Ovary (tissue), 10 donors: Measurements from ENCODE around the gene UGT1A10. TPM values are rescaled to one million over a fixed set of nuclear protein-coding genes. Genes with fewer than 3 reads are reported as not detected.
"Not testable (repeated sequence)": the region's sequence is repeated elsewhere in the genome, so short reads cannot be mapped to it uniquely, and the experiment has no call there.

Experiments used
- DNase-seq, 5 donors: peaks; one replicate each; pipeline ENCODE4 v3.0.0-alpha.2; 2019 to 2020
- H3K27ac ChIP-seq, 2 donors: fragments of 200-600 bp; one replicate each; pipeline versions ENCODE4 v1.5.1 to v1.8.0; 2019 to 2022
- H3K27me3 ChIP-seq: fragments of 200-600 bp; one replicate; pipeline ENCODE4 v1.8.0; 2022
- H3K36me3 ChIP-seq: fragments of 200-600 bp; sonication (generic); one replicate; pipeline ENCODE4 v1.5.1; 2019
- H3K4me1 ChIP-seq: one replicate; pipeline ENCODE4 v1.8.1; 2013; ENCODE audit warnings: mild to moderate bottlenecking, moderate library complexity; ENCODE audit not compliant: insufficient read depth
- H3K4me3 ChIP-seq: fragments of 200-600 bp; sonication (generic); one replicate; pipeline ENCODE4 v1.5.1; 2017
- H3K9me3 ChIP-seq, 2 donors: fragments of 200-600 bp in 1 of 2; sonication (generic) in 1 of 2; one replicate each; pipeline versions ENCODE4 v1.5.1 to v1.8.1; 2013 to 2019; ENCODE audit warnings: mild to moderate bottlenecking in 1 of 2, moderate library complexity in 1 of 2
- EP300 ChIP-seq: sonication (generic); formaldehyde crosslinking; IDR thresholded peaks from one replicate; pipeline ENCODE4 v1.6.1; 2017; ENCODE audit warnings: antibody characterized with exemption
- POLR2A ChIP-seq: fragments of 450-650 bp; IDR thresholded peaks from one replicate; pipeline ENCODE4 v1.6.1; 2017; ENCODE audit warnings: antibody characterized with exemption, mild to moderate bottlenecking, moderate library complexity
- WGBS, 3 donors: extraction: QIAGEN DNeasy Blood & Tissue Kit in 1 of 3; methylation state at CpG; one replicate each; pipeline versions ENCODE4 v1.1.5 to v1.1.7; 2013 to 2017; 5-methylcytosine and 5-hydroxymethylcytosine counted together
- intact Hi-C, 4 donors: fragments of 100-400 bp; cut with DNase I; formaldehyde crosslinking; loops; one replicate each; pipeline versions ENCODE4 v1.11.0 to v1.15.1; 2022 to 2023
- long read RNA-seq, 3 donors: library from polyadenylated mRNA in 2 of 3; unstranded in 2 of 3; transcript quantifications; one replicate each; pipeline ENCODE4 v2.0.0 and lab custom pipeline, GENCODE V29; 2021 to 2026
- polyA plus RNA-seq, 2 donors: library from polyadenylated mRNA; stranded (reverse); fragments of 200-250 nt in 1 of 2; fragments of 350-450 nt in 1 of 2; fragmentation: Illumina TruSeq in 1 of 2; extraction: RNeasy Lipid Tissue Mini Kit (QIAGEN cat#74804) in 1 of 2; gene quantifications; one replicate each; pipeline ENCODE4 v1.2.3, GENCODE V29; 2013 to 2014
- total RNA-seq, 7 donors: library from RNA; depleted of rRNA in 2 of 7; stranded (reverse); fragments of >200 nt in 2 of 7; fragmentation: NEBNext Ultra II Directional in 3 of 7; extraction: Animal tissue kit (Norgen Biotek cat#: 25700) in 3 of 7; gene quantifications; one replicate each; pipeline versions ENCODE4 v1.1.0 to v1.2.4, GENCODE V29; 2016 to 2023
- TF ChIP-seq, protein P1 (sequence below), 3 donors: fragments of 450-650 bp in 2 of 3; fragments of 200-600 bp in 1 of 3; IDR thresholded peaks; one replicate each; pipeline versions ENCODE4 v1.5.1 to v1.8.0; 2016 to 2022; ENCODE audit warnings: antibody characterized with exemption in 3 of 3, mild to moderate bottlenecking in 1 of 3
- donor health status: DM: no; HTN: no; CAD: no; lungs with moderate emphysema.
- donor health status: DM: no; HTN: no; CAD: no.
- donor health status: Bipolar disorder and iron deficiency.
- donor health status: DM: yes; HTN: yes; CAD: no.
- donor health status: DM: no; HTN: no; CAD: no.
- donor health status: DM: yes; HTN: yes; CAD: no.

The UGT1A10 gene
- total RNA-seq, result not detected
- not detected for polyA plus RNA-seq
- long read RNA-seq, donor 1, result 0 reads
- long read RNA-seq, donor 2, result 0 reads
- long read RNA-seq, donor 3, result 0 reads

GRCh38 chr2:233636306-233636705 is at the start of gene UGT1A10:
UGT1A10 (plus strand) TSS chr2:233636448; CDS start chr2:233636523, 75 bp downstream.
- H3K4me1 ChIP-seq, H3K36me3 ChIP-seq, H3K4me3 ChIP-seq, H3K27ac ChIP-seq, H3K27me3 ChIP-seq, H3K9me3 ChIP-seq, DNase-seq, intact Hi-C loops: not testable (repeated sequence)
- WGBS, 3 donors, result 83 to 88% (median 88%) methylated on average over 10 of the region's 10 CpGs

GRCh38 chr2:233588400-233588799 is 47.8 kb upstream of the UGT1A10 start:
- Histone ChIP-seq H3K4me1 (no peaks in the 10 kb centered on the region), H3K4me3 (no peak overlapping the region), H3K36me3 (no peaks in the 10 kb centered on the region), H3K27me3 (no peaks in the 10 kb centered on the region), H3K27ac (no peak overlapping the region), H3K9me3 (no peaks in the 10 kb centered on the region)
- no peak for DNase-seq
- TF ChIP-seq EP300 (no peak), POLR2A (no peak)
- TF ChIP-seq, protein P1, sequence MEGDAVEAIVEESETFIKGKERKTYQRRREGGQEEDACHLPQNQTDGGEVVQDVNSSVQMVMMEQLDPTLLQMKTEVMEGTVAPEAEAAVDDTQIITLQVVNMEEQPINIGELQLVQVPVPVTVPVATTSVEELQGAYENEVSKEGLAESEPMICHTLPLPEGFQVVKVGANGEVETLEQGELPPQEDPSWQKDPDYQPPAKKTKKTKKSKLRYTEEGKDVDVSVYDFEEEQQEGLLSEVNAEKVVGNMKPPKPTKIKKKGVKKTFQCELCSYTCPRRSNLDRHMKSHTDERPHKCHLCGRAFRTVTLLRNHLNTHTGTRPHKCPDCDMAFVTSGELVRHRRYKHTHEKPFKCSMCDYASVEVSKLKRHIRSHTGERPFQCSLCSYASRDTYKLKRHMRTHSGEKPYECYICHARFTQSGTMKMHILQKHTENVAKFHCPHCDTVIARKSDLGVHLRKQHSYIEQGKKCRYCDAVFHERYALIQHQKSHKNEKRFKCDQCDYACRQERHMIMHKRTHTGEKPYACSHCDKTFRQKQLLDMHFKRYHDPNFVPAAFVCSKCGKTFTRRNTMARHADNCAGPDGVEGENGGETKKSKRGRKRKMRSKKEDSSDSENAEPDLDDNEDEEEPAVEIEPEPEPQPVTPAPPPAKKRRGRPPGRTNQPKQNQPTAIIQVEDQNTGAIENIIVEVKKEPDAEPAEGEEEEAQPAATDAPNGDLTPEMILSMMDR (IDR thresholded peaks at IDR 0.05), result no peak
- WGBS, 3 donors, result 75 to 91% (median 89%) methylated on average over 2 of the region's 2 CpGs
- intact Hi-C loops, result no loop called here

DNA sequence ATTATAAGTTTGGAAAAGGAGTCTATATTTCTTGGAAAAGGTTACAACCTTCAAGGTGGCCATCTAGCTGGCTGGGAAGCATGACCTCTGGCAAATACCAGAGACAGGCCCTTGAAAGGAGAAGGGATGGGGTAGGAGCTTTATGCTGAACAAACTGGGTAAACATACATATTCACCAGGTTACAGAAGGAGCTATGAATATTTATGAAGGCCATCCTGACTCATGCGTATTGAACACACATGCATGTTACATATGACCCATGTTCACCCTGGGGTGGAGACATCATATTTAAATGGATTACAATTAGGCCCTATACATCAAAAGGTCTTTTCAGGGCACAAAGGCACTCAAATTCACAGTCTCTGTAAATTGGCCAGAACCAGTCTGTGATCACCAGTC is 43.5 kb upstream of the UGT1A10 start:
- H3K27me3 ChIP-seq, H3K36me3 ChIP-seq, H3K9me3 ChIP-seq, intact Hi-C loops, H3K4me1 ChIP-seq, DNase-seq, H3K4me3 ChIP-seq, H3K27ac ChIP-seq: not testable (repeated sequence)
- WGBS, 3 donors, result 92 to 100% (median 98%) methylated on average over 1 of the region's 1 CpG

DNA sequence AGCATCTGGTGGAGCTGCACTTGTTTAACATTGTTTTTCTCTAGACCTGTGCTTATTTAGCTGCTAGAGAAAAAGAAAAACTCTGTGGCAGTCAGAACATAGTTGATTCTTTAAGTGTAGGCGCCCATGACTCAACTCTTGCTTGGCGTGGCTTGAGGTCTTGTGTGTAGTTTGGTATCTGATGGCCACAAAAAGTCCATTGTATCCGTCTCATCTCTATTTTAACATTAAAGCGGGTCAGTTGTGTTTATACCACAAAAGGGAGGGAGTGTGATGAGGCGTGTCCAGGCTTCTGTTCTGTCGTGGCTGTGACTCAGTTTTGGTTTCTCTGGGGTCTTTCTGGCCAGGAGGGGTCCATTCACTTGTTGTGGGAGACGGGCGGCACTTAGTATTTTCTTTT is 43.0 kb upstream of the UGT1A10 start:
- Histone ChIP-seq H3K4me3 (no peak overlapping the region), H3K9me3 (no peaks in the 10 kb centered on the region), H3K27me3 (no peaks in the 10 kb centered on the region), H3K36me3 (no peaks in the 10 kb centered on the region), H3K4me1 (no peaks in the 10 kb centered on the region), H3K27ac (no peak overlapping the region)
- intact Hi-C loops, result no loop called here
- no peak for TF ChIP-seq POLR2A
- no peak for TF ChIP-seq EP300
- TF ChIP-seq, protein P1 (IDR thresholded peaks at IDR 0.05), result no peak
- no peak for DNase-seq
- WGBS, 3 donors, result 78 to 87% (median 83%) methylated on average over 8 of the region's 8 CpGs

- TF ChIP-seq EP300, result no peak
- TF ChIP-seq, protein P1 (IDR thresholded peaks at IDR 0.05), result no peak
- Histone ChIP-seq H3K9me3 (no peaks in the 10 kb centered on the region), H3K36me3 (no peaks in the 10 kb centered on the region), H3K27me3 (no peaks in the 10 kb centered on the region), H3K27ac (no peak overlapping the region), H3K4me1 (no peaks in the 10 kb centered on the region), H3K4me3 (no peak overlapping the region)
- WGBS, 3 donors, result 56 to 75% (median 60%) methylated on average over 1 of the region's 1 CpG
- DNase-seq, result no peak
- intact Hi-C loops, result no loop called here
These were observed 38.7 kb upstream of the UGT1A10 start for GRCh38 chr2:233597522-233597921.

DNA sequence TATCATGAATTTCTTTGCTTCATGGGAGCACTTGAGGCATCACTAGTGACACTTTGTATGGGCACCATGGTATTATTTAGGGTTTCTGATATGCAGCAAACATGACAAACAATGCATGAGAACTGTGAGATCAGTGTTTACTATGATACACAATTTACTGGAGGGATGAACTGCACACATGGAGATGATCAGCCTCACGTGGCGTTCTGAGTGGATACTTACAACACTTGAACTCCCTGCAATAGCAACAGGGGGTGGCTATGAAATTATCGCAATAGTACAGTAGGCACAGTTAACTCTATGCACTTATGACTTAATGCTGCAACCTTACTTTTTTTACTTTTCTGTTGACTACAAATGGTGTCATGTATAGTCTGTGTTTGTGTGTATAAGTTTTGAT is 37.3 kb upstream of the UGT1A10 start:
- 75 to 81% (median 80%) methylated on average over 3 of the region's 3 CpGs for WGBS, 3 donors
- H3K9me3 ChIP-seq, result no peaks in the 10 kb centered on the region
- no peak for TF ChIP-seq EP300
- no peak for TF ChIP-seq POLR2A
- TF ChIP-seq, protein P1 (IDR thresholded peaks at IDR 0.05), result no peak
- H3K27me3 ChIP-seq, result no peaks in the 10 kb centered on the region
- intact Hi-C loops, result no loop called here
- H3K4me3 ChIP-seq, result no peak overlapping the region
- H3K36me3 ChIP-seq, result no peaks in the 10 kb centered on the region
- no peak for DNase-seq
- H3K4me1 ChIP-seq, result no peaks in the 10 kb centered on the region
- H3K27ac ChIP-seq, result no peak overlapping the region
